Tibial nerve (tissue), 3 donors: ENCODE data around the gene RPL35.

Experiments used
- POLR2A ChIP-seq, 2 donors: fragments of 450-650 bp; IDR thresholded peaks; one replicate each; pipeline ENCODE4 v1.6.1; 2017; ENCODE audit warnings: antibody characterized with exemption in 2 of 2, mild to moderate bottlenecking in 2 of 2, moderate library complexity in 2 of 2
- TF ChIP-seq, protein P1 (sequence below), 5 experiments: fragments of 200-600 bp in 3 of 5; fragments of 450-650 bp in 2 of 5; sonication (generic) in 3 of 5; IDR thresholded peaks; one replicate each; pipeline ENCODE4 v1.5.1; 2016 to 2019; ENCODE audit warnings: antibody characterized with exemption in 5 of 5, mild to moderate bottlenecking in 3 of 5, moderate library complexity in 2 of 5

DNA sequence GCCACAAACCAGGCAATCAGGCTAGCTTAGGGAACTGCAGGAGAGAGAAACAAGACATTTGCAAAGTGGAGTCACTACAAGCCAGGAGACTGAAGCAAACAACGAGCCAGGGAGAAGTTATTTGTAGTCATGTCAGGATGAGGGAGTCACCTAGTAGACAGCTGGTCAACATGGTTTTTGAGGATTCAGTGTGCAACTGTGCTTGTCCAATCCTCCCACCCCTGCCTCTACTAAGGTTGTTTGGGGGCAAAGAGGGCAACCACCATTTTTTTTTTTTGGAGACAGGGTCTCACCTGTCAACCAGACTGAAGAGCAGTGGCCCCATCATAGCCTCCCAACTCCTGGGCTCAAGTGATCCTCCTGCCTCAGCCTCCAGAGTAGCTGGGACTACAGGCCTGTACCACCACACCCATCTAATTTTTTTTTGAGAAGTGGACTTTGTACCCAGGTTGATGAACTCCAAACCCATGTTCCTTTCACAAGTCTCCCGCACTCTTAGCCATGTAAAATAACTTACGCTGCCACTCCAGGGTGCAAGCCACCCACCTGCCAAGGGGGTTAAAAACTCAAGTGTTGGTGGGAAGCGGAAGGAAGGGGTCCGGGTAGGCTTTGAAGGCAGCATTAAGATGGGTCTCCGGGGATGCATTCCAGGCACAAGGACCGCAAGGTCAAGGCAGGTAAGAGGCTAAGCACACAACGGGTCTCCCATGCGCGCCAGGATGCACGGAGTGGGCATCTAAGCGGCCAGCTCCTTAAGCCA lies 995 bp downstream of the RPL35 start:
- no peak for TF ChIP-seq POLR2A (IDR thresholded peaks at IDR 0.05)
- TF ChIP-seq, protein P1, sequence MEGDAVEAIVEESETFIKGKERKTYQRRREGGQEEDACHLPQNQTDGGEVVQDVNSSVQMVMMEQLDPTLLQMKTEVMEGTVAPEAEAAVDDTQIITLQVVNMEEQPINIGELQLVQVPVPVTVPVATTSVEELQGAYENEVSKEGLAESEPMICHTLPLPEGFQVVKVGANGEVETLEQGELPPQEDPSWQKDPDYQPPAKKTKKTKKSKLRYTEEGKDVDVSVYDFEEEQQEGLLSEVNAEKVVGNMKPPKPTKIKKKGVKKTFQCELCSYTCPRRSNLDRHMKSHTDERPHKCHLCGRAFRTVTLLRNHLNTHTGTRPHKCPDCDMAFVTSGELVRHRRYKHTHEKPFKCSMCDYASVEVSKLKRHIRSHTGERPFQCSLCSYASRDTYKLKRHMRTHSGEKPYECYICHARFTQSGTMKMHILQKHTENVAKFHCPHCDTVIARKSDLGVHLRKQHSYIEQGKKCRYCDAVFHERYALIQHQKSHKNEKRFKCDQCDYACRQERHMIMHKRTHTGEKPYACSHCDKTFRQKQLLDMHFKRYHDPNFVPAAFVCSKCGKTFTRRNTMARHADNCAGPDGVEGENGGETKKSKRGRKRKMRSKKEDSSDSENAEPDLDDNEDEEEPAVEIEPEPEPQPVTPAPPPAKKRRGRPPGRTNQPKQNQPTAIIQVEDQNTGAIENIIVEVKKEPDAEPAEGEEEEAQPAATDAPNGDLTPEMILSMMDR (IDR thresholded peaks at IDR 0.05) = no peak
